Lower leg skin (tissue), 3 donors: ENCODE measurements around the gene SLC10A7.

Experiments
- CTCF ChIP-seq, 3 donors: fragments of 450-650 bp; IDR thresholded peaks; one replicate each; pipeline ENCODE4 v1.5.1; 2016; ENCODE audit warnings: antibody characterized with exemption in 3 of 3, mild to moderate bottlenecking in 3 of 3, moderate library complexity in 2 of 3
- POLR2A ChIP-seq, 2 donors: fragments of 450-650 bp; IDR thresholded peaks; one replicate each; pipeline ENCODE4 v1.6.1; 2016 to 2017; ENCODE audit warnings: antibody characterized with exemption in 2 of 2, mild to moderate bottlenecking in 1 of 2, moderate library complexity in 1 of 2

- TF ChIP-seq POLR2A (IDR thresholded peaks at IDR 0.05) (no peak), CTCF (IDR thresholded peaks at IDR 0.05) (no peak)
These were observed 114.5 kb downstream of the SLC10A7 start for GRCh38 chr4:146407257-146407656.
